IPS-18a (cell line): Measurements from ENCODE around the gene CACNG4.
A peak's percentile ranks its signal among the peaks of the same experiment; 100 is the strongest.

Experiments
- H3K27ac ChIP-seq: one replicate; pipeline ENCODE4 v1.5.1; 2013; ENCODE audit warnings: low read length
- H3K27me3 ChIP-seq: one replicate; pipeline ENCODE4 v1.6.1; 2013; ENCODE audit warnings: mild to moderate bottlenecking, low read length; ENCODE audit not compliant: control insufficient read depth, insufficient read depth
- H3K36me3 ChIP-seq: one replicate; pipeline ENCODE4 v1.6.1; 2013; ENCODE audit warnings: low read depth, low read length; ENCODE audit not compliant: control insufficient read depth
- H3K4me1 ChIP-seq: one replicate; pipeline ENCODE4 v1.6.1; 2013; ENCODE audit warnings: low read depth, low read length; ENCODE audit not compliant: control insufficient read depth
- H3K4me3 ChIP-seq: one replicate; pipeline ENCODE4 v1.5.1; 2013; ENCODE audit warnings: low read length
- H3K9ac ChIP-seq: one replicate; pipeline ENCODE4 v1.6.1; 2013; ENCODE audit warnings: mild to moderate bottlenecking, low read length, moderate library complexity
- H3K9me3 ChIP-seq: one replicate; pipeline ENCODE4 v1.6.1; 2013; ENCODE audit warnings: low read depth, low read length; ENCODE audit not compliant: control insufficient read depth

Gene CACNG4

GRCh38 chr17:66954632-66955031 lies 9.9 kb upstream of the CACNG4 start:
- H3K4me1 ChIP-seq = peaks cover 23% of the 10 kb centered on the region
- no peaks in the 10 kb centered on the region for H3K9me3 ChIP-seq

GRCh38 chr17:66955821-66956220 lies 8.7 kb upstream of the CACNG4 start:
- H3K4me3 ChIP-seq = no peak overlapping the region
- peaks cover 23% of the 10 kb centered on the region for H3K4me1 ChIP-seq
- H3K27ac ChIP-seq = no peak overlapping the region
- no peaks in the 10 kb centered on the region for H3K9me3 ChIP-seq
- H3K27me3 ChIP-seq = peaks cover 10% of the 10 kb centered on the region
- H3K36me3 ChIP-seq = no peaks in the 10 kb centered on the region
- H3K9ac ChIP-seq = no peak overlapping the region

More at GRCh38 chr17:66954632-66955031, 9.9 kb upstream of the CACNG4 start:
- Histone ChIP-seq H3K27me3 (peaks cover under 1% of the 10 kb centered on the region), H3K4me3 (no peak overlapping the region), H3K36me3 (no peaks in the 10 kb centered on the region), H3K9ac (no peak overlapping the region), H3K27ac (no peak overlapping the region)

- no peaks in the 10 kb centered on the region for H3K36me3 ChIP-seq
- H3K27ac ChIP-seq = no peak overlapping the region
- H3K9me3 ChIP-seq = no peaks in the 10 kb centered on the region
- H3K27me3 ChIP-seq = peaks cover 16% of the 10 kb centered on the region
- H3K9ac ChIP-seq = no peak overlapping the region
- H3K4me1 ChIP-seq = peaks cover 18% of the 10 kb centered on the region
- no peak overlapping the region for H3K4me3 ChIP-seq
These were observed 7.6 kb upstream of the CACNG4 start for GRCh38 chr17:66956941-66957340.

- Histone ChIP-seq H3K27ac (no peak overlapping the region), H3K9ac (no peak overlapping the region)
These were observed 7.2 kb upstream of the CACNG4 start for GRCh38 chr17:66957343-66957742.

GRCh38 chr17:66957951-66958579 lies 6.4 kb upstream of the CACNG4 start:
- H3K9ac ChIP-seq = no peak overlapping the region
- H3K27me3 ChIP-seq = peaks cover 27% of the 10 kb centered on the region
- H3K4me3 ChIP-seq = no peak overlapping the region
- H3K36me3 ChIP-seq = no peaks in the 10 kb centered on the region
- no peak overlapping the region for H3K27ac ChIP-seq
- H3K4me1 ChIP-seq = peaks cover 7% of the 10 kb centered on the region
- no peaks in the 10 kb centered on the region for H3K9me3 ChIP-seq

More at GRCh38 chr17:66957343-66957742, 7.2 kb upstream of the CACNG4 start:
- Histone ChIP-seq H3K4me3 (no peak overlapping the region), H3K27me3 (peaks cover 20% of the 10 kb centered on the region), H3K4me1 (peaks cover 14% of the 10 kb centered on the region), H3K36me3 (no peaks in the 10 kb centered on the region), H3K9me3 (no peaks in the 10 kb centered on the region)

- no peak overlapping the region for H3K9ac ChIP-seq
- H3K9me3 ChIP-seq = no peaks in the 10 kb centered on the region
- no peak overlapping the region for H3K27ac ChIP-seq
- H3K4me3 ChIP-seq = no peak overlapping the region
- H3K27me3 ChIP-seq = peaks cover 40% of the 10 kb centered on the region
- H3K4me1 ChIP-seq = peaks cover 10% of the 10 kb centered on the region
- no peaks in the 10 kb centered on the region for H3K36me3 ChIP-seq
These were observed 4.7 kb upstream of the CACNG4 start for GRCh38 chr17:66959641-66960375.

- Histone ChIP-seq H3K27ac (no peak overlapping the region), H3K9ac (no peak overlapping the region), H3K9me3 (no peaks in the 10 kb centered on the region), H3K36me3 (no peaks in the 10 kb centered on the region), H3K4me3 (no peak overlapping the region), H3K27me3 (peaks cover 46% of the 10 kb centered on the region), H3K4me1 (peaks cover 10% of the 10 kb centered on the region)
These were observed 3.9 kb upstream of the CACNG4 start for GRCh38 chr17:66960613-66961012.

GRCh38 chr17:66963521-66963908 lies 992 bp upstream of the CACNG4 start:
- H3K9ac ChIP-seq = no peak overlapping the region
- H3K4me3 ChIP-seq = peak overlapping the region; percentile 31
- H3K27me3 ChIP-seq = peaks cover 72% of the 10 kb centered on the region

GRCh38 chr17:66964930-66965800 lies 658 bp downstream of the CACNG4 start:
- Histone ChIP-seq H3K9me3 (no peaks in the 10 kb centered on the region), H3K4me1 (peaks cover 9% of the 10 kb centered on the region), H3K9ac (peak overlapping the region; percentile 22), H3K4me3 (peak overlapping the region; percentile 80), H3K27me3 (peaks cover 68% of the 10 kb centered on the region), H3K36me3 (no peaks in the 10 kb centered on the region), H3K27ac (no peak overlapping the region)

More at GRCh38 chr17:66963521-66963908, 992 bp upstream of the CACNG4 start:
- no peak overlapping the region for H3K27ac ChIP-seq
- H3K36me3 ChIP-seq = no peaks in the 10 kb centered on the region
- no peaks in the 10 kb centered on the region for H3K9me3 ChIP-seq
- H3K4me1 ChIP-seq = peaks cover 9% of the 10 kb centered on the region

- Histone ChIP-seq H3K36me3 (no peaks in the 10 kb centered on the region), H3K4me3 (peak overlapping the region; percentile 80), H3K4me1 (peaks cover 9% of the 10 kb centered on the region), H3K27me3 (peaks cover 62% of the 10 kb centered on the region), H3K9ac (no peak overlapping the region), H3K27ac (no peak overlapping the region), H3K9me3 (no peaks in the 10 kb centered on the region)
These were observed 1.3 kb downstream of the CACNG4 start for GRCh38 chr17:66965801-66966262.

GRCh38 chr17:66966298-66966697 lies 1.8 kb downstream of the CACNG4 start:
- Histone ChIP-seq H3K9me3 (no peaks in the 10 kb centered on the region), H3K9ac (no peak overlapping the region), H3K27ac (no peak overlapping the region), H3K4me1 (peaks cover 9% of the 10 kb centered on the region), H3K4me3 (peak overlapping the region; percentile 80), H3K27me3 (peaks cover 58% of the 10 kb centered on the region), H3K36me3 (no peaks in the 10 kb centered on the region)
